ENCODE results near the gene DEDD2.

DNA sequence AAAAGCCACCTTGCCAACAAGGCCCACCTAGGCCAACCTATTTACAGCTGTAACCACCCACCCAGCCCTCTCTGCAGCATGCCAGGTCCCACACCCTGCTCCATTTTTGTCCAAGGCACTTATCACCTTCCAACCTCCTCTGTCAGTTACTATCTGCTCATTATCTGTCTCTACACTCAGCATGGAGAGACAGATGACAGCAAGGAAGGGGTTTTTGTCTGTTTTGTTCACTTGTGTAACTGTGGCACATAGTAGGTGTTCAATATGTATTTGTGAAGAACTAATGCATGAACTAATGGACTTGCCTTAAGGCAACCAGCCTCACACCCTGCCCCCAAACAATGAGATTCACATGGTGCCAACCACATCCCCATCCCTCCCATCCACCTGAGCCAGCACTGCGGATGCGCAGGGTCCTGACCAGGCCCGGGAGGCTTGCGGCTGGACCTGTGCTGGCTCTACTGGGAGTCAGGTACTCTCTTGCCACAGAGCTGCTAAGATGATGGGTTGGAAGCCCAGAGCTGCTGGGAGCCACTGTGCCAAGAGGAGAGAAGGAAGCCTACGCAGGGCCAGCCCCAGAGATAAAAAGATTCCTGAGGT is 17.3 kb downstream of the DEDD2 start:
- TF ChIP-seq POLR2A (IDR thresholded peaks at IDR 0.05; ENCODE audit: borderline replicate concordance, extremely low read depth, insufficient read depth, insufficient read length) (no peak), EZH2phosphoT487 (IDR thresholded peaks at IDR 0.05; ENCODE audit: borderline replicate concordance) (no peak), EGR1 (IDR thresholded peaks at IDR 0.05; ENCODE audit: low read depth) (no peak), EZH2 (IDR thresholded peaks at IDR 0.05) (no peak), SIN3A (IDR thresholded peaks at IDR 0.05; ENCODE audit: low read depth) (no peak), RAD21 (IDR thresholded peaks at IDR 0.05; ENCODE audit: low read depth) (no peak), YY1 (IDR thresholded peaks at IDR 0.05; ENCODE audit: extremely low read depth, insufficient replicate concordance, low read depth, low read length) (no peak), SP1 (IDR thresholded peaks at IDR 0.05; ENCODE audit: low read depth) (no peak), POLR2AphosphoS5 (IDR thresholded peaks at IDR 0.05; ENCODE audit: low read depth, low read length) (no peak)
- TF ChIP-seq, protein P1, sequence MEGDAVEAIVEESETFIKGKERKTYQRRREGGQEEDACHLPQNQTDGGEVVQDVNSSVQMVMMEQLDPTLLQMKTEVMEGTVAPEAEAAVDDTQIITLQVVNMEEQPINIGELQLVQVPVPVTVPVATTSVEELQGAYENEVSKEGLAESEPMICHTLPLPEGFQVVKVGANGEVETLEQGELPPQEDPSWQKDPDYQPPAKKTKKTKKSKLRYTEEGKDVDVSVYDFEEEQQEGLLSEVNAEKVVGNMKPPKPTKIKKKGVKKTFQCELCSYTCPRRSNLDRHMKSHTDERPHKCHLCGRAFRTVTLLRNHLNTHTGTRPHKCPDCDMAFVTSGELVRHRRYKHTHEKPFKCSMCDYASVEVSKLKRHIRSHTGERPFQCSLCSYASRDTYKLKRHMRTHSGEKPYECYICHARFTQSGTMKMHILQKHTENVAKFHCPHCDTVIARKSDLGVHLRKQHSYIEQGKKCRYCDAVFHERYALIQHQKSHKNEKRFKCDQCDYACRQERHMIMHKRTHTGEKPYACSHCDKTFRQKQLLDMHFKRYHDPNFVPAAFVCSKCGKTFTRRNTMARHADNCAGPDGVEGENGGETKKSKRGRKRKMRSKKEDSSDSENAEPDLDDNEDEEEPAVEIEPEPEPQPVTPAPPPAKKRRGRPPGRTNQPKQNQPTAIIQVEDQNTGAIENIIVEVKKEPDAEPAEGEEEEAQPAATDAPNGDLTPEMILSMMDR (IDR thresholded peaks at IDR 0.05 in 2 of 3, conservative IDR thresholded peaks at IDR 0.05 in 1 of 3; ENCODE audit: borderline replicate concordance in 1 of 3, insufficient read depth in 1 of 3, low read depth in 2 of 3, low read length in 2 of 3), result no peak
